GM20000 (cell line): ENCODE measurements around the gene MYOCD.
A peak's percentile ranks its signal among the peaks of the same experiment; 100 is the strongest.

Experiments used
- DNase-seq: peaks from one replicate; pipeline ENCODE4 v3.0.0; 2012; ENCODE audit warnings: low spot score
- TF ChIP-seq, protein P1 (sequence below): IDR thresholded peaks from 2 replicates; pipeline ENCODE4 v1.5.1; 2012; ENCODE audit warnings: mild to moderate bottlenecking, control low read depth; ENCODE audit errors: extremely low read depth, missing control alignments

The MYOCD gene, protein sequence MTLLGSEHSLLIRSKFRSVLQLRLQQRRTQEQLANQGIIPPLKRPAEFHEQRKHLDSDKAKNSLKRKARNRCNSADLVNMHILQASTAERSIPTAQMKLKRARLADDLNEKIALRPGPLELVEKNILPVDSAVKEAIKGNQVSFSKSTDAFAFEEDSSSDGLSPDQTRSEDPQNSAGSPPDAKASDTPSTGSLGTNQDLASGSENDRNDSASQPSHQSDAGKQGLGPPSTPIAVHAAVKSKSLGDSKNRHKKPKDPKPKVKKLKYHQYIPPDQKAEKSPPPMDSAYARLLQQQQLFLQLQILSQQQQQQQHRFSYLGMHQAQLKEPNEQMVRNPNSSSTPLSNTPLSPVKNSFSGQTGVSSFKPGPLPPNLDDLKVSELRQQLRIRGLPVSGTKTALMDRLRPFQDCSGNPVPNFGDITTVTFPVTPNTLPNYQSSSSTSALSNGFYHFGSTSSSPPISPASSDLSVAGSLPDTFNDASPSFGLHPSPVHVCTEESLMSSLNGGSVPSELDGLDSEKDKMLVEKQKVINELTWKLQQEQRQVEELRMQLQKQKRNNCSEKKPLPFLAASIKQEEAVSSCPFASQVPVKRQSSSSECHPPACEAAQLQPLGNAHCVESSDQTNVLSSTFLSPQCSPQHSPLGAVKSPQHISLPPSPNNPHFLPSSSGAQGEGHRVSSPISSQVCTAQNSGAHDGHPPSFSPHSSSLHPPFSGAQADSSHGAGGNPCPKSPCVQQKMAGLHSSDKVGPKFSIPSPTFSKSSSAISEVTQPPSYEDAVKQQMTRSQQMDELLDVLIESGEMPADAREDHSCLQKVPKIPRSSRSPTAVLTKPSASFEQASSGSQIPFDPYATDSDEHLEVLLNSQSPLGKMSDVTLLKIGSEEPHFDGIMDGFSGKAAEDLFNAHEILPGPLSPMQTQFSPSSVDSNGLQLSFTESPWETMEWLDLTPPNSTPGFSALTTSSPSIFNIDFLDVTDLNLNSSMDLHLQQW

DNA sequence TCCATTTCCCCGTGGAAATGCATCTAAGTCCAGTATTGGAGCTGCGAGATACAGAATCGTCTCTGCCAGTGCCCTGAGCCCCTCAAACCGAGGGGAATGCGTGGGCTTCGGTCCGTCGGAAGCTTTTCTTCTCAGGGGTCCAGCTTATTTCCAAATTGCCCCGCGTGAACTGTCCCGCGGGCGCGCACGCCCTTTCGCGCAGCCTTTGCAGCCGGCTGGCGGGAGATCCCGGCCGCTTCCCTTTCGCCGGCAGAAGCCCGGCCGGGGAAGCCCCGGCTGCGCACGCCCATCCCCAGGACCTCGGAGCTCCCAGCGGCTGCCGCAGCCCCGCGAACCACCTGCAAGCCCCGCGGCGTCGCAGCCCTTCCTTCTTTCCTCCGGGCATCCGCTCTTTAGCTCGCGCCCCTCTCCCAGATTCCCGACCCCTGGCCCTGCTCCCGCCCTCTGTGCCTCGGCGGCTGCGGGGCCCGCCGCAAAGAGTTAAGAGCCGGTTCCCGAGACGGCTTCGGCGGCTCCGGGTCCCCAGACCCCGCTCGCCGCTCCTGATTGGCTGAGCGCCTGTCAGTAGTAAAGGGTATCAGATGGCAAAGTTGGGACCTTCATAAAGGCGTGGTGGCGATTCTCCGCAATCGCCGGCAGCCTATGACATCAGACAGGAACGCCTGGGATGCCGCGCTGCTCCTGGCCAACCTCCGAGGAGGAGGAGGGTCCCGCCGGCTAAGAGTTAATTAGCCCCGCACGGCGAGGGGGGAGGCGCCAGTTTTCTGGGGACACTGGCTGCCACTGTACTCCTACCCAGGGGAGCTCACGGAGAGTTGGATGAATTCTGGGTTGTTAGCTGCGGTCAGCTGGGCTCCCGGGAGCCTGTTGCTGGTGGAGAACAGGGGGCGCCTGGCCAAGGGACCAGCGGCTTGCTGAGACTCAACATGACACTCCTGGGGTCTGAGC is at the start of gene MYOCD:
MYOCD (plus strand) TSS at position 628 of the 948 bp plus-strand sequence; CDS start at position 927, 299 bp downstream.
- DNase-seq: peak; percentile 45

DNA sequence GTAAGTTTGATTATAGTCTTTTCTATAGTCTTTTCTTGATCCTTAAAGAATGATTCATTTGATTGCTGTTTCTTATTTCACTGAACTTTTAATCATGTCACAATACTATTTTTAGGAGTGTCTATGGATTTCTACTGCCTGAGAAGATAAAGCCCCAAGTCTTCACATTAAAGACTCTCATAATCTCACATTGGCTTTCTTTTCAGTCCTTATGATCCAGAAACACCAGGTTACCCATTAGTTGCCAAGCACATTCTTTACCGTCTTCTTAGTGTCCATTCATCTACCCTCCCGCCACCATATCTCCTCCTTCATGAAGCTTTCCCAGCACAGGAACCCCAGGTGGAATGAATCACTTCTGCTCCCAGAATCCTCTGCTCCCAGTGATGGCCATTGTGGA is 49.5 kb upstream of the MYOCD start:
- no peak for DNase-seq

More for the DNA sequence above, at the start of gene MYOCD:
- TF ChIP-seq, protein P1, sequence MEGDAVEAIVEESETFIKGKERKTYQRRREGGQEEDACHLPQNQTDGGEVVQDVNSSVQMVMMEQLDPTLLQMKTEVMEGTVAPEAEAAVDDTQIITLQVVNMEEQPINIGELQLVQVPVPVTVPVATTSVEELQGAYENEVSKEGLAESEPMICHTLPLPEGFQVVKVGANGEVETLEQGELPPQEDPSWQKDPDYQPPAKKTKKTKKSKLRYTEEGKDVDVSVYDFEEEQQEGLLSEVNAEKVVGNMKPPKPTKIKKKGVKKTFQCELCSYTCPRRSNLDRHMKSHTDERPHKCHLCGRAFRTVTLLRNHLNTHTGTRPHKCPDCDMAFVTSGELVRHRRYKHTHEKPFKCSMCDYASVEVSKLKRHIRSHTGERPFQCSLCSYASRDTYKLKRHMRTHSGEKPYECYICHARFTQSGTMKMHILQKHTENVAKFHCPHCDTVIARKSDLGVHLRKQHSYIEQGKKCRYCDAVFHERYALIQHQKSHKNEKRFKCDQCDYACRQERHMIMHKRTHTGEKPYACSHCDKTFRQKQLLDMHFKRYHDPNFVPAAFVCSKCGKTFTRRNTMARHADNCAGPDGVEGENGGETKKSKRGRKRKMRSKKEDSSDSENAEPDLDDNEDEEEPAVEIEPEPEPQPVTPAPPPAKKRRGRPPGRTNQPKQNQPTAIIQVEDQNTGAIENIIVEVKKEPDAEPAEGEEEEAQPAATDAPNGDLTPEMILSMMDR: no peak

DNA sequence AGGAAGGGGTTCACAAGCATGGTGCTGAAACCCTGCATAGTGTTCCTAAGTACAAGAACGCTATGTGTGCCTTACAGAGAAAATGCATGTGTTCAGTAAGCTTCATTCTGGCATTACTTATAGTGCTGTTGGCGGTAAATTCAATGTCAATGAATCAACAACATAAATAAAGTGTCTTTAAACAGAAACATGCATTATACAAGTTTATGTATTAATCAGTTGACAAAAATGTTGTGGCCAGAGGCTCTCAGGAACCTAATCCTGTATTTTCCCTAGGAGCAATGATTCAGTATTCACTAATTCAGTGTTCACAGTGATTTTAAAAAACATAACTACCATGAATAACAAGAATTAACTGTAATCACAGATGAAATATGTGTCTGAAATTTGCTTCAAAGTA is 47.1 kb upstream of the MYOCD start:
- TF ChIP-seq, protein P1: no peak
- no peak for DNase-seq

More for the DNA sequence above, 49.5 kb upstream of the MYOCD start:
- TF ChIP-seq, protein P1: no peak

DNA sequence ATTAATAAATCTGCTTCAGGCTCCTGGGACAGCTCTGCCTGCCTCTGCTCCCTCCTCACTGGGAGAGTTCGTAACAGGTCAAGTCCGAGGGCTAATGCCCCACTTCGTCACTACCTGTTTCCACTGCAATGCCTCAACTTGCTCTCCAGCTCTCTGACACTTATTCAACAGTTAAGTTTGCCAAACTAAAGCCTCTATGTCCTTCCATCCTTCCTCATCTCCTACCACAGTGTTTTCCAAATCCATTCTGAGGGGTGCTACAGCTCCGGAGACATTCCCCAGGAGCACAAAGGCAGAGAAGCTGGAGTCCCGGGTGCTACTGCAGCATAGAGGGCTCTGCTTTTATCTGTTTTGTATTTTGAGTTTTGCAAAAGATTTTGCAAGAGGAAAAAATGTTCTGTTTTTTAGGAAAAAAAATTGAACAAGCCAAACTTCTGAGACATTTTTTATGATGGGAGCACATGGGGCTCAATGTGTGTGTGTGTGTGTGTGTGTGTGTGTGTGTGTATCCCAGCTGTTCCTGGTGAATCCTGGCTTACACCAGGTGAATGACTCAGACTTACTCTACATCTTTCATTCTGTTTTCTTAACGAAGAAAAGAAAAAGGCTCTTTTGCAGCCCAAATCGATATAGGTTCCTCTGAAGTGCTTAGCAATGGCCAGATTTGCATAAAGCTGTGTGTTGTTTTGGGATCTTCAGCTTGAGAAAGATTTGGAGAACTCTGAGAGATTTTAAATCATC is 46.1 kb upstream of the MYOCD start:
- TF ChIP-seq, protein P1: no peak
- no peak for DNase-seq

DNA sequence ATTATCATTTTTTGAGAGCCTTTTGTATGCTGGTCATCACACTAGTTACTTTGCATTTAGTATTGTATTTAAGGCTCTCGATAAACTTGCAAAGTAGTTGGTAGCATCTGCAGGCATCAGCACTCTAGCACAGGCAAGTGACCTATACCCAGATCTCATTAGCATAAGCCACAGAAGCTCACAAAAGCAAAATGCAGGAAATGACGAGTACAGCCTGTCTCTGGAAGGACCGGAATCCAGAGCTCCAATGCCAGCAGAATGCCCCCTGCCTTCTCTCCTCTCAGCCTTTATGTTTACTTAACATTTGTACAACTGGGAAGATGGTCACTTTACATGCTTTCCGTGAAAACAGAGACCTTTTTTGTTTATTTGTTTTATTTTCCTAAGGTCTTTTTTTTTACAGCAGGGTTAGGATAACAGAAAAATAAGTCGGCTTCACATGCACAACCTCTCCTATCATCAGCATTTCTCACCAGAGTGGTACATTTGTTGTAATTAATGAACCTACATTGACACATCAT is 45.4 kb upstream of the MYOCD start:
- no peak for DNase-seq
- TF ChIP-seq, protein P1: no peak

DNA sequence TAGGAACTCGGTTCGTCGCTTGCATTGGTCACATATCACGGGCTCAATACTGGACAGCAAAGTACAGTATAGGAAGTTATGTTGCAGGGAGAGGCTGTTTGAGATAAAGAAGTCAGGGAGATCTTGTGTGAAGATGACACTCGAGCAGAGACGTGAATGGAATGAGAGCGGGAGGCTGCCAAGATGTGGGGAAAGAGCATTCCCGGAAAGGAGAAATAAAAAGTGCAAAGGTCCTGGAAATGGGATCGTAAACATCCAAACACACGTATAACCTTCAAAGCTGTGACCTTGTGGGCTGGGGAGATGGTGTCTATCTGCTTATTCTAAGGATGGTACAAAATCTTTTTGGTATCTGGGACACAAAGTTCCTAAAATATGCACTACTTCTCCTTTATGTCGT is 43.0 kb upstream of the MYOCD start:
- TF ChIP-seq, protein P1: no peak
- DNase-seq: no peak
